GM12875 (cell line): ENCODE results near the gene ZWILCH.

Experiments used
- H3K4me3 ChIP-seq: one replicate; pipeline ENCODE4 v1.5.1; 2011; ENCODE audit warnings: low read depth, low read length, control low read depth
- CTCF ChIP-seq: IDR thresholded peaks from 2 replicates; pipeline ENCODE4 v1.5.1; 2011; ENCODE audit warnings: low read depth, mild to moderate bottlenecking, control low read depth, inconsistent platforms, low read length, moderate library complexity, borderline replicate concordance; ENCODE audit not compliant: insufficient read depth

Gene ZWILCH

GRCh38 chr15:66563126-66563525, 58.0 kb downstream of the ZWILCH start:
- no peak for TF ChIP-seq CTCF
- H3K4me3 ChIP-seq, result no peak overlapping the region

GRCh38 chr15:66563566-66564110, 58.5 kb downstream of the ZWILCH start:
- TF ChIP-seq CTCF, result no peak
- no peak overlapping the region for H3K4me3 ChIP-seq

- TF ChIP-seq CTCF, result no peak
Measured at GRCh38 chr15:66564136-66565041, 59.3 kb downstream of the ZWILCH start.

GRCh38 chr15:66565141-66565641, 60.1 kb downstream of the ZWILCH start:
- TF ChIP-seq CTCF, result no peak
- H3K4me3 ChIP-seq, result no peak overlapping the region

More at GRCh38 chr15:66564136-66565041, 59.3 kb downstream of the ZWILCH start:
- no peak overlapping the region for H3K4me3 ChIP-seq

GRCh38 chr15:66565741-66566144, 60.6 kb downstream of the ZWILCH start, which contains the start of gene LCTL:
Gene LCTL, minus strand, starts transcription at chr15:66565998. Its CDS starts 633 bp downstream, at chr15:66565365.
- no peak for TF ChIP-seq CTCF
- no peak within 1 kb of the TSS for H3K4me3 ChIP-seq

- no peak overlapping the region for H3K4me3 ChIP-seq
- peak; percentile 60; the same call in 1 of the 2 replicates for TF ChIP-seq CTCF
Measured at GRCh38 chr15:66566963-66567531, 61.9 kb downstream of the ZWILCH start.
